OCI-LY3 (cell line): ENCODE data around the gene GBA2.

Source experiments
- H2AFZ ChIP-seq: fragments of 200-600, 300-600 bp; shearing (Covaris generic); 2 replicates; pipeline ENCODE4 v1.6.0; 2014; ENCODE audit warnings: antibody characterized with exemption, low read depth, low read length
- H3K27ac ChIP-seq: fragments of 200-600, 300-600 bp; sonication (generic); 2 replicates; pipeline ENCODE4 v1.5.1; 2014; ENCODE audit warnings: mild to moderate bottlenecking, low read length, moderate library complexity, mixed read lengths
- H3K27me3 ChIP-seq: fragments of 200-600, 300-600 bp; sonication (generic); 2 replicates; pipeline ENCODE4 v1.6.1; 2014; ENCODE audit warnings: low read depth, low read length, mixed read lengths
- H3K36me3 ChIP-seq: fragments of 200-600, 300-600 bp; sonication (generic); replicated peaks from 2 replicates; pipeline ENCODE3; 2014; ENCODE audit warnings: low read depth, low read length, mixed read lengths
- H3K4me1 ChIP-seq: fragments of 300-600, 200-600 bp; sonication (generic); 2 replicates; pipeline ENCODE4 v1.6.1; 2014; ENCODE audit warnings: low read length, mixed read lengths
- H3K4me2 ChIP-seq: fragments of 200-600, 300-600 bp; sonication (generic); 2 replicates; pipeline ENCODE4 v1.6.1; 2014; ENCODE audit warnings: low read length, mixed read lengths
- H3K4me3 ChIP-seq: fragments of 300-600, 200-600 bp; sonication (generic); 2 replicates; pipeline ENCODE4 v1.5.1; 2014; ENCODE audit warnings: antibody characterized with exemption, mild to moderate bottlenecking, low read length, moderate library complexity
- H3K79me2 ChIP-seq: fragments of 300-600, 200-600 bp; shearing (Covaris generic); 2 replicates; pipeline ENCODE4 v1.6.1; 2014; ENCODE audit warnings: mild to moderate bottlenecking, low read length, mixed read lengths
- H3K9ac ChIP-seq: fragments of 300-600, 200-600 bp; shearing (Covaris generic); 2 replicates; pipeline ENCODE4 v1.6.0; 2014; ENCODE audit warnings: mild to moderate bottlenecking, low read length, moderate library complexity
- H3K9me3 ChIP-seq: fragments of 200-600, 300-600 bp; shearing (Covaris generic); 2 replicates; pipeline ENCODE4 v1.6.1; 2014; ENCODE audit warnings: low read length, mixed read lengths; ENCODE audit not compliant: insufficient read depth
- H4K20me1 ChIP-seq: fragments of 200-600, 300-600 bp; sonication (generic); 2 replicates; pipeline ENCODE4 v1.6.1; 2016; ENCODE audit warnings: low read length, mixed read lengths; ENCODE audit not compliant: insufficient read depth
- EZH2phosphoT487 ChIP-seq: fragments of 200-600 bp; shearing (Covaris generic); IDR thresholded peaks from 2 replicates; pipeline ENCODE4 v1.6.1; 2018; ENCODE audit warnings: antibody characterized with exemption, mixed run types, low read depth
- TF ChIP-seq, protein P1 (sequence below): fragments of 200-600, 300-600 bp; sonication (generic); IDR thresholded peaks from 2 replicates; pipeline ENCODE4 v1.5.1; 2014; ENCODE audit warnings: antibody characterized with exemption, low read length, low read depth

The GBA2 gene

DNA sequence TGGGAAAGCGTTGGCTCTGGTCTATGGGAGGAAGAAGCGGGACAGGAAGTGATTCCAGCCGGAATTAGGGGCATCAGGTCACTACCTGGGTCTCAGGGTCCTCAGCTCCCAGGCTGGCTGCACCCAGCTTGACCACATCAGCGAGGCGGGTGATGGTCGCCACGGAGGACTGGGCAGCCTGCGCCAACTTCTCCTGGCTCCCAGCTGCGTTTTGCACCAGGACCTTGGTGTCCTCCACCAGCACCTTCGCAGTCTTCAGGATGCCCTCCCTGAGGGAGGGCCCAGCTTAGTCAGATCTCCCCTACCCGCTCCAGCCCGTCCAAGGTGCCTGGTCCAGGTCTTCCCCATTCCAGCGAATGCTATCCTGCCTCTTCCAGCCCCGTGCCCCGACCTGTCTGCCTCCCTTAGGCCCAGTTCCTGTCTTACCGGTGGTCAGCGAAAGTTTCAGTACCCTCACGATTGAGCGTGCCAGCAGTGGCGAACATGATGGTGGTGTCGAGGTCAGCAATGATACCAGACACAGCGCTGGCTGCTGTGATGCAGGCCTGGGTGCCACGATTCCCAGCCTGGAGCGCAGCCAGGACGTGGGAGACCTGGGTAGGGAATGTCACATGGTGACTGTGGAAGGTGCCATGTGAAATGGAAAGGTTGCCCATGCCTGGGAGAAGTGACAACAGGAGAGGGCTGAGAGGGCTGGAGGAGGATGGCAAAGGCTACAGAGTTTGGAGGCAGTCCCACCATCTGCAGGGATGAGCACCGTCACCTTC, 44.9 kb downstream of the GBA2 start:
- Histone ChIP-seq H2AFZ (no peak overlapping the region), H3K4me3 (no peak overlapping the region), H3K4me2 (no peak overlapping the region), H4K20me1 (no peaks in the 10 kb centered on the region), H3K9me3 (no peaks in the 10 kb centered on the region), H3K27ac (no peak overlapping the region), H3K36me3 (peaks cover 85% of the 10 kb centered on the region), H3K27me3 (no peaks in the 10 kb centered on the region), H3K79me2 (no peaks in the 10 kb centered on the region), H3K9ac (no peak overlapping the region), H3K4me1 (no peaks in the 10 kb centered on the region)
- TF ChIP-seq EZH2phosphoT487, result no peak
- TF ChIP-seq, protein P1, sequence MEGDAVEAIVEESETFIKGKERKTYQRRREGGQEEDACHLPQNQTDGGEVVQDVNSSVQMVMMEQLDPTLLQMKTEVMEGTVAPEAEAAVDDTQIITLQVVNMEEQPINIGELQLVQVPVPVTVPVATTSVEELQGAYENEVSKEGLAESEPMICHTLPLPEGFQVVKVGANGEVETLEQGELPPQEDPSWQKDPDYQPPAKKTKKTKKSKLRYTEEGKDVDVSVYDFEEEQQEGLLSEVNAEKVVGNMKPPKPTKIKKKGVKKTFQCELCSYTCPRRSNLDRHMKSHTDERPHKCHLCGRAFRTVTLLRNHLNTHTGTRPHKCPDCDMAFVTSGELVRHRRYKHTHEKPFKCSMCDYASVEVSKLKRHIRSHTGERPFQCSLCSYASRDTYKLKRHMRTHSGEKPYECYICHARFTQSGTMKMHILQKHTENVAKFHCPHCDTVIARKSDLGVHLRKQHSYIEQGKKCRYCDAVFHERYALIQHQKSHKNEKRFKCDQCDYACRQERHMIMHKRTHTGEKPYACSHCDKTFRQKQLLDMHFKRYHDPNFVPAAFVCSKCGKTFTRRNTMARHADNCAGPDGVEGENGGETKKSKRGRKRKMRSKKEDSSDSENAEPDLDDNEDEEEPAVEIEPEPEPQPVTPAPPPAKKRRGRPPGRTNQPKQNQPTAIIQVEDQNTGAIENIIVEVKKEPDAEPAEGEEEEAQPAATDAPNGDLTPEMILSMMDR, result no peak

DNA sequence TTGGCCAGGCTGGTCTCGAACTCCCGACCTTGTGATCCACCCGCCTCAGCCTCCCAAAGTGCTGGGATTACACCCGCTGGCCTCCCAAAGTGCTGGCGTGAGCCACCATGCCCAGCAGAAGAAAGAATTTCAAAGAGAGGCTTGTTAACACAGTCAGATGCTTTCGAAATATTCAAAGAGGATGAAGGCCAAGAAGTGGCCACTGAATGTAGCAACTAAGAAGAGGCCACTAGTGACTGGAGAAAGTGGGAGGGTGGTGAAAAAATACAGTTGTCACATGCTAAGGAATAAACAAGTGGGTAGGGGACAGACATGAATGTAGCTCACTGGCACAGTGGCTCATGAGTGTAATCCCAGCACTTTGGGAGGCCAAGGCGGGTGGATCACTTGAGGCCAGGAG, 46.3 kb downstream of the GBA2 start:
- Histone ChIP-seq H3K27ac (no peak overlapping the region), H4K20me1 (no peaks in the 10 kb centered on the region), H3K27me3 (no peaks in the 10 kb centered on the region), H3K9me3 (no peaks in the 10 kb centered on the region), H3K36me3 (peaks cover 88% of the 10 kb centered on the region), H3K4me2 (no peak overlapping the region), H2AFZ (no peak overlapping the region), H3K79me2 (no peaks in the 10 kb centered on the region), H3K4me1 (no peaks in the 10 kb centered on the region), H3K4me3 (no peak overlapping the region), H3K9ac (no peak overlapping the region)
- TF ChIP-seq EZH2phosphoT487, result no peak
- TF ChIP-seq, protein P1, result no peak

- no peaks in the 10 kb centered on the region for H3K9me3 ChIP-seq
- TF ChIP-seq, protein P1, result no peak
- TF ChIP-seq EZH2phosphoT487, result no peak
- no peak overlapping the region for H3K4me2 ChIP-seq
- H3K27ac ChIP-seq, result no peak overlapping the region
- H4K20me1 ChIP-seq, result no peaks in the 10 kb centered on the region; the same call in 1 of the 2 replicates
- H3K9ac ChIP-seq, result no peak overlapping the region
- no peaks in the 10 kb centered on the region for H3K27me3 ChIP-seq
- H3K4me1 ChIP-seq, result no peaks in the 10 kb centered on the region
- H3K4me3 ChIP-seq, result no peak overlapping the region
- H3K79me2 ChIP-seq, result no peaks in the 10 kb centered on the region
- peaks cover 84% of the 10 kb centered on the region for H3K36me3 ChIP-seq
- H2AFZ ChIP-seq, result no peak overlapping the region
Measured at GRCh38 chr9:35700942-35701341, 48.1 kb downstream of the GBA2 start.

- peaks cover 80% of the 10 kb centered on the region for H3K36me3 ChIP-seq
- no peak overlapping the region for H3K4me2 ChIP-seq
- H3K9me3 ChIP-seq, result no peaks in the 10 kb centered on the region
- TF ChIP-seq EZH2phosphoT487, result no peak
- TF ChIP-seq, protein P1, result no peak
- H3K27me3 ChIP-seq, result no peaks in the 10 kb centered on the region
- no peak overlapping the region for H2AFZ ChIP-seq
- H3K4me3 ChIP-seq, result no peak overlapping the region
- no peaks in the 10 kb centered on the region for H3K79me2 ChIP-seq
- no peak overlapping the region for H3K9ac ChIP-seq
- no peaks in the 10 kb centered on the region; the same call in 1 of the 2 replicates for H4K20me1 ChIP-seq
- H3K27ac ChIP-seq, result no peak overlapping the region
- no peaks in the 10 kb centered on the region for H3K4me1 ChIP-seq
Measured at GRCh38 chr9:35700031-35700430, 49.0 kb downstream of the GBA2 start.
